Stomach (tissue), 9 donors: ENCODE data around the gene DYNLT2. TPM values are rescaled to one million over a fixed set of nuclear protein-coding genes. Genes with fewer than 3 reads are reported as not detected.

Source experiments
- DNase-seq, 2 donors: peaks; one replicate each; pipeline versions ENCODE4 v3.0.0 to v3.0.0-alpha.2; 2013 to 2019
- H3K27ac ChIP-seq, 5 donors: fragments of 200-600 bp in 4 of 5; sonication (generic) in 4 of 5; one replicate each; pipeline ENCODE4 v1.5.1; 2013 to 2019; ENCODE audit warnings: mild to moderate bottlenecking in 1 of 5, moderate library complexity in 1 of 5
- H3K27me3 ChIP-seq, 3 donors: fragments of 200-600 bp; sonication (generic); one replicate each; pipeline ENCODE4 v1.5.1; 2017 to 2019; ENCODE audit warnings: mixed run types in 1 of 3
- H3K36me3 ChIP-seq, 4 donors: fragments of 200-600 bp; sonication (generic); 1 replicate in 3 of 4; 2 replicates in 1 of 4; pipeline ENCODE4 v1.5.1; 2016 to 2019
- H3K4me1 ChIP-seq, 4 donors: fragments of 200-600 bp; sonication (generic); one replicate each; pipeline ENCODE4 v1.5.1; 2016 to 2019
- H3K4me3 ChIP-seq, 4 donors: fragments of 200-600 bp; sonication (generic) in 3 of 4; one replicate each; pipeline ENCODE4 v1.5.1; 2016 to 2019; ENCODE audit warnings: mild to moderate bottlenecking in 1 of 4
- H3K9me3 ChIP-seq, 4 donors: fragments of 200-600 bp; sonication (generic); one replicate each; pipeline ENCODE4 v1.5.1; 2016 to 2019
- CTCF ChIP-seq, 7 experiments: fragments of 450-650 bp in 4 of 7; fragments of 200-600 bp in 3 of 7; sonication (generic) in 3 of 7; IDR thresholded peaks; one replicate each; pipeline ENCODE4 v1.5.1; 2016 to 2019; ENCODE audit warnings: antibody characterized with exemption in 7 of 7, control low read depth in 2 of 7, mild to moderate bottlenecking in 1 of 7
- EP300 ChIP-seq: sonication (generic); formaldehyde crosslinking; IDR thresholded peaks from one replicate; pipeline ENCODE4 v1.6.1; 2017; ENCODE audit warnings: antibody characterized with exemption
- POLR2A ChIP-seq, 4 donors: fragments of 450-650 bp; IDR thresholded peaks; one replicate each; pipeline ENCODE4 v1.6.1; 2016; ENCODE audit warnings: antibody characterized with exemption in 4 of 4, control low read depth in 2 of 4, mild to moderate bottlenecking in 1 of 4, moderate library complexity in 1 of 4
- POLR2AphosphoS5 ChIP-seq, 3 donors: sonication (generic); formaldehyde crosslinking; IDR thresholded peaks; one replicate each; pipeline ENCODE4 v1.6.1; 2016; ENCODE audit warnings: antibody characterized with exemption in 3 of 3
- WGBS, 5 donors: extraction: QIAGEN DNeasy Blood & Tissue Kit in 3 of 5; methylation state at CpG; one replicate each; pipeline versions ENCODE4 v1.1.5 to v1.1.7; 2013 to 2018; 5-methylcytosine and 5-hydroxymethylcytosine counted together
- intact Hi-C: fragments of 100-400 bp; cut with DNase I; formaldehyde crosslinking; loops from one replicate; pipeline ENCODE4 v1.15.1; 2023; ENCODE audit warnings: low total_unique reads
- polyA plus RNA-seq, 3 donors: library from polyadenylated mRNA; stranded (reverse); fragments of 200-250 nt; gene quantifications; one replicate each; pipeline ENCODE4 v1.2.3, GENCODE V29; 2013
- total RNA-seq, 5 donors: library from RNA; depleted of rRNA; stranded (reverse); fragments of >200 nt; gene quantifications; one replicate each; pipeline versions ENCODE4 v1.1.0 to v1.2.3, GENCODE V29; 2014 to 2016
- donor health status: healthy with polysubstance abuse.
- donor health status: Bipolar disorder and iron deficiency.
- donor health status: healthy.

DYNLT2 gene
- total and polyA plus RNA-seq, 8 donors: 0.46 to 5.3 (median 1.8) TPM; not detected in 2

DNA sequence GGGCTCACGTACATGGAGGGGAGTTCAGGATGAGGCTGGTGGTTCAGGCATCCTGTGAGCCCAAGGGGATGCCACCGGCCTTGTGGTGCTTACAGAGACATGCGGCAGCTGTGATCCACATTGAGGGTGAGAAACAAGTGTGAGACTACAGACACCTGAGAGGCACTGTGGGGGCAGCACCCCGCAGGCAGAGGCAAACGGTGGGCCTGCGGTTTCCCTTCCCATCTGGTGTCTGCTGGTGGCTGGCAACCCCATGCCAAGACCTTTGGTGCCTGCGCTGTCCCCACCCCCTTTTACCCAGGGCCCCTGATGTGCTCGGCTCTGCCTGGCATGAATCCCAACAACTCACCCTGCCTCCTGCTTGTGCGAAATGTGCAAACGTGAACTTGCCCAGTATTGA lies 42.0 kb upstream of the DYNLT2 start:
- Histone ChIP-seq H3K4me1 (peaks cover 6 to 33% (median 21%) of the 10 kb centered on the region in 4 donors), H3K27ac (no peak overlapping the region), H3K27me3 (no peaks in the 10 kb centered on the region), H3K4me3 (no peak overlapping the region), H3K9me3 (no peaks in the 10 kb centered on the region), H3K36me3 (no peaks in the 10 kb centered on the region)
- no peak for TF ChIP-seq POLR2AphosphoS5 (IDR thresholded peaks at IDR 0.05)
- TF ChIP-seq CTCF (IDR thresholded peaks at IDR 0.05): no peak
- no peak for TF ChIP-seq EP300
- no peak for TF ChIP-seq POLR2A (IDR thresholded peaks at IDR 0.05)
- no peak for DNase-seq
- WGBS, 5 donors: 71 to 88% (median 84%) methylated on average over 9 to 10 of the region's 10 CpGs
- intact Hi-C loops: loop anchor here (10.0 kb wide), 1 partner anchor 731 kb away; no protein-coding TSS in a partner anchor

DNA sequence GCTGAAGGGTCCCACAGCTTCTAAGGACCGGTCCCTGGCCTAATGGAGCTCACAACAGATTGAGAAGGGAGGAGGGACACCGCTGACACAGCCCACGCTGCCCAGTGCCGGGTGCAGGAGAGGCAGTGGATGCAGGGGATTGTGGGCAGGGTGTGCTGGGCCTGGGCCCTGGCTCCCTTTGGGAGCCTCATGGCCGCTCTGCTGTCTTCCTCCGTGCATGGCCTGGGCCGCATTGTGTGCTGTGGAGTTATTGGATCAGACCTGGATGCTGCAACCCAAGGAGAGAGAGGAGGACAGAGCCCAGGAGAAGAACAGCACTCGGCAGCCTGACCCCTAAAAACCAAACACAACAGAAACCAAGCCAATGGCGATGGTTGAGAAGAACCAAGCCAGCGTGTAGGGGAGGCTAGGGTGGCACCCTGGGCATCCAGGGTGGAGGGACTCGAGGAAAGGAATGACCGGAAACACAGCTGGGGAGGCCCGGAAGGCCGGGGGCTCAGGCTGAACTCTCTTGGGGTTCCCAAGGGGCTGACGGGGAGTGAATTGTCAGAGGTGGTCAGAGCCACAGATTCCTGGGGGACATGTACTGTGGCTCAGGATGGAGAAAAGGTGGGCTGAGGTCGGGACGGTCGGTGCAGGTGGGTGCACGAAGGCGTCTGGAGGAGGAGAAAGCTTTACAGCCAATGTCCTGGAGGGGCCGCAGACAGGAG lies 41.1 kb upstream of the DYNLT2 start:
- H3K4me1 ChIP-seq: peaks cover 6 to 33% (median 21%) of the 10 kb centered on the region in 4 donors
- H3K27ac ChIP-seq: no peak overlapping the region
- intact Hi-C loops: loop anchor here (10.0 kb wide), 1 partner anchor 732 kb away; no protein-coding TSS in a partner anchor
- no peak overlapping the region for H3K4me3 ChIP-seq
- no peaks in the 10 kb centered on the region for H3K9me3 ChIP-seq
- no peak for DNase-seq
- TF ChIP-seq CTCF (IDR thresholded peaks at IDR 0.05) (no peak), POLR2AphosphoS5 (IDR thresholded peaks at IDR 0.05) (no peak), EP300 (no peak), POLR2A (IDR thresholded peaks at IDR 0.05) (no peak)
- no peaks in the 10 kb centered on the region for H3K27me3 ChIP-seq
- WGBS, 5 donors: 87 to 93% (median 90%) methylated on average over 20 to 21 of the region's 21 CpGs
- H3K36me3 ChIP-seq: no peaks in the 10 kb centered on the region

DNA sequence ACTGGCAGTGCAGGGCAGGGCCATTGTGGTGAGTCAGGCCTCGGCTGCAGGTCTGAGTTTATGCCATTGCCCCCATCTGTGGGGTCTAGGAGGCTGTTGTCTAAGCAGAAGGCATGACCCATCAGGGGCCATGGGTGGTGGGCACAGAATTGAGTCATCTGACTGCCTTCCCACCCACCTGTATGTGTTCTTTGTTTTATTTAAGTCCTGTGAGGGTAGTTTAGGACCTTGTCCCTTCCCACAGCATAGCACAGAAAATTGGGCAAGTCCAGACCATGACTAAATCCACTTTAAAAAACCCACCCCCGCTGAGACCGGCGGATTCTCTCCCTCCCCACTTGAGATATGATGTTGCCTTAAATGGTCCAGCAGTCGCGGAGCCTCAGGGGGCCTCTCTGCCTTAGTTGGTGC lies 40.4 kb upstream of the DYNLT2 start:
- peaks cover 6 to 33% (median 21%) of the 10 kb centered on the region in 4 donors for H3K4me1 ChIP-seq
- intact Hi-C loops: loop anchor here (10.0 kb wide), 1 partner anchor 733 kb away; no protein-coding TSS in a partner anchor
- H3K9me3 ChIP-seq: no peaks in the 10 kb centered on the region
- WGBS, 5 donors: 70 to 84% (median 77%) methylated on average over 6 of the region's 6 CpGs
- H3K27me3 ChIP-seq: no peaks in the 10 kb centered on the region
- DNase-seq: no peak
- TF ChIP-seq EP300: no peak
- no peak for TF ChIP-seq POLR2A (IDR thresholded peaks at IDR 0.05)
- TF ChIP-seq CTCF (IDR thresholded peaks at IDR 0.05): no peak
- no peak for TF ChIP-seq POLR2AphosphoS5 (IDR thresholded peaks at IDR 0.05)
- H3K36me3 ChIP-seq: no peaks in the 10 kb centered on the region
- H3K4me3 ChIP-seq: no peak overlapping the region
- H3K27ac ChIP-seq: no peak overlapping the region

GRCh38 chr6:169789944-169790927 lies 38.9 kb upstream of the DYNLT2 start:
- H3K4me1 ChIP-seq: peaks cover 6 to 33% (median 21%) of the 10 kb centered on the region in 4 donors
- no peaks in the 10 kb centered on the region for H3K9me3 ChIP-seq
- no peak for TF ChIP-seq POLR2A (IDR thresholded peaks at IDR 0.05)
- no peak for TF ChIP-seq EP300
- TF ChIP-seq POLR2AphosphoS5 (IDR thresholded peaks at IDR 0.05): peak in 2 of 3 donors; percentile 32 to 36
- peak in 5 of 7 experiments; percentile 94 to 99 (median 95) for TF ChIP-seq CTCF (IDR thresholded peaks at IDR 0.05)
- H3K27me3 ChIP-seq: no peaks in the 10 kb centered on the region
- H3K36me3 ChIP-seq: no peaks in the 10 kb centered on the region
- H3K27ac ChIP-seq: peak overlapping the region; percentile 45 to 80 (median 72)
- intact Hi-C loops: loop anchor here (10.0 kb wide), 1 partner anchor 735 kb away; no protein-coding TSS in a partner anchor
- peak; percentile 75 to 92 for DNase-seq
- WGBS, 5 donors: 1 to 2% (median 1%) methylated on average over 42 to 61 of the region's 61 CpGs
- H3K4me3 ChIP-seq: peak overlapping the region; percentile 42 to 52 (median 46)
